Measurements from ENCODE around the gene TNNT3. TPM values are rescaled to one million over a fixed set of nuclear protein-coding genes. Genes with fewer than 3 reads are reported as not detected.

The TNNT3 gene
- total RNA-seq, 1 donor from 2014 or later, result not detected

DNA sequence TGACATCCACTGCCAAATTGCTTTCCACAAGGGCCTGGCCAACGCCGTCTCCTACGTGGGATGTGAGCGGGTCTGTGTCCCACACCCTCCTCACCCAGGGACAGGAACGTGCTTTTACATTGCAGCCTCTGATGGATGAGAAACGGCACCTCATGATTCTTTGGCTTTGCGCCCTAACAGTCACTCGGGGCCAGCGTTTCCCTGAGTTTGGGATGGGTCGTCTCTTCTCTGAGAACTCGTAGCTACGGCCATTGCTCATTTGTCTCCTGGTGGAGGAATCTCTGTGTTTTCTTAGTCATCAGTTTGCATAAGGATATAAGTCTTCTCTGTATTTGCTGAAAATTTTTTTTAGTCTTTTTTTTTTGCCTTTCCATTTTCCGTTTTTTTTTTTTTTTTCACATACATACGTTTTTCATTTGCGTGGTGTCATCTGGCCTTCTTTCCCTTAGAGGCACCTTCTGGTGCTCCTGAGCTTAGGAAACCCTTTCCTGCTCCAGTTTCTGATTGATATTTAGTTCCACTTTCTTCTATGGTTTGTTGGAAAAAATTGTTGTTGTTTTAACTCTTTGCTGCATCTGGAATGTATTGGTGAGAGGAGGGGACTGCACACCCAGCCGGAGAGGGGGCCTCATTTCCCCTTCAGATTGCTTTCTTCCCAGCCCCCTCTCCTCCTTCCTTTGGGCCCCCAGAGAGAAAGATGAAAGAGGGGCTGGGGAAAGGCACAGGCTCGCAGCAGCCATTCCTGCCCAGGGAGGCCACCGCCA is 12.0 kb downstream of the TNNT3 start:
- no peak for DNase-seq (ENCODE audit: low read depth)

DNA sequence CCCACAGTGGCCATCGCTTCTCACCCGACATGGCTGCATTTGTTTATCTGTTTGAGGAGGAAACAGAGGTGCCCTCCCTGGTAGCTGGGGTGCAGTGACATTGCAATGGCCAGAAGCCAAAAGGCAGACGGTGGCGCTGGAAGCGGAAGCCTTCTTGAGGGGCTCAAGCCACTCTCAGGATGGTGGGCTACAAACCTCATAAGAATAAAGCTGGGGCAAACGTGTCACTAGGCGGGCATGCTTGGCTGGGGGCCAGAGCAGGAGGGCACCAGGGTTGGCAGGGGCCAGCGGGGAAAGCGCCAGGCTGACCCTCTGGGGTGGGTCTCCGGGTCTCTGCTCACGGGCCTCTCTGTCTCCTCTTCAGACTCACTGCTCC is 12.6 kb downstream of the TNNT3 start:
- Histone ChIP-seq H3K36me3 (ENCODE audit: control insufficient read depth, insufficient read depth, low read length) (no peaks in the 10 kb centered on the region), H3K27me3 (ENCODE audit: control insufficient read depth, insufficient read depth, low read length) (peaks cover 15% of the 10 kb centered on the region), H3K4me3 (ENCODE audit: low read depth, low read length) (no peak overlapping the region)
- no peak for DNase-seq (ENCODE audit: low read depth)
- TF ChIP-seq, protein P1, sequence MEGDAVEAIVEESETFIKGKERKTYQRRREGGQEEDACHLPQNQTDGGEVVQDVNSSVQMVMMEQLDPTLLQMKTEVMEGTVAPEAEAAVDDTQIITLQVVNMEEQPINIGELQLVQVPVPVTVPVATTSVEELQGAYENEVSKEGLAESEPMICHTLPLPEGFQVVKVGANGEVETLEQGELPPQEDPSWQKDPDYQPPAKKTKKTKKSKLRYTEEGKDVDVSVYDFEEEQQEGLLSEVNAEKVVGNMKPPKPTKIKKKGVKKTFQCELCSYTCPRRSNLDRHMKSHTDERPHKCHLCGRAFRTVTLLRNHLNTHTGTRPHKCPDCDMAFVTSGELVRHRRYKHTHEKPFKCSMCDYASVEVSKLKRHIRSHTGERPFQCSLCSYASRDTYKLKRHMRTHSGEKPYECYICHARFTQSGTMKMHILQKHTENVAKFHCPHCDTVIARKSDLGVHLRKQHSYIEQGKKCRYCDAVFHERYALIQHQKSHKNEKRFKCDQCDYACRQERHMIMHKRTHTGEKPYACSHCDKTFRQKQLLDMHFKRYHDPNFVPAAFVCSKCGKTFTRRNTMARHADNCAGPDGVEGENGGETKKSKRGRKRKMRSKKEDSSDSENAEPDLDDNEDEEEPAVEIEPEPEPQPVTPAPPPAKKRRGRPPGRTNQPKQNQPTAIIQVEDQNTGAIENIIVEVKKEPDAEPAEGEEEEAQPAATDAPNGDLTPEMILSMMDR (IDR thresholded peaks at IDR 0.05; ENCODE audit: insufficient read depth, low read length, poor library complexity, severe bottlenecking), result no peak

More for the DNA sequence above, 12.0 kb downstream of the TNNT3 start:
- TF ChIP-seq, protein P1 (IDR thresholded peaks at IDR 0.05; ENCODE audit: insufficient read depth, low read length, poor library complexity, severe bottlenecking), result no peak
- H3K4me3 ChIP-seq (ENCODE audit: low read depth, low read length), result no peak overlapping the region
- H3K27me3 ChIP-seq (ENCODE audit: control insufficient read depth, insufficient read depth, low read length), result peaks cover 15% of the 10 kb centered on the region
- H3K36me3 ChIP-seq (ENCODE audit: control insufficient read depth, insufficient read depth, low read length), result no peaks in the 10 kb centered on the region

DNA sequence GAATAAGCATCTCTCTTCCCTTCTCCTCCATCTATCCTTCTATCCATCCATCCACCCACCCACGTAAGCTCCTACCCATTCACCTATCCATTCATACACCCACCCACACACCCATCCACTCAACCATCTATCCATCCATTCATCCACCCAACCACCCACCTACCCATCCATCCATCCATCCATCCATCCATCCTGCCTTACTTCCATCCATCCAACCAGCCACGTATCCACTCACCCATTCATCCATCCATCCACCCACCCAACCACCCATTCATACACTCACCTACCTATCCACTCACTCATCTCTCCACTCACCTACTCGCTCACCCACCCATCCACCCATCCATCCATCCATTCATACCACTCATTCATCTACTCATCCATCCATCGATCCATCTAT is 13.2 kb downstream of the TNNT3 start:
- TF ChIP-seq, protein P1 (IDR thresholded peaks at IDR 0.05; ENCODE audit: insufficient read depth, low read length, poor library complexity, severe bottlenecking), result no peak
- DNase-seq (ENCODE audit: low read depth), result no peak
- Histone ChIP-seq H3K4me3 (ENCODE audit: low read depth, low read length) (no peak overlapping the region), H3K36me3 (ENCODE audit: control insufficient read depth, insufficient read depth, low read length) (no peaks in the 10 kb centered on the region), H3K27me3 (ENCODE audit: control insufficient read depth, insufficient read depth, low read length) (peaks cover 15% of the 10 kb centered on the region)

DNA sequence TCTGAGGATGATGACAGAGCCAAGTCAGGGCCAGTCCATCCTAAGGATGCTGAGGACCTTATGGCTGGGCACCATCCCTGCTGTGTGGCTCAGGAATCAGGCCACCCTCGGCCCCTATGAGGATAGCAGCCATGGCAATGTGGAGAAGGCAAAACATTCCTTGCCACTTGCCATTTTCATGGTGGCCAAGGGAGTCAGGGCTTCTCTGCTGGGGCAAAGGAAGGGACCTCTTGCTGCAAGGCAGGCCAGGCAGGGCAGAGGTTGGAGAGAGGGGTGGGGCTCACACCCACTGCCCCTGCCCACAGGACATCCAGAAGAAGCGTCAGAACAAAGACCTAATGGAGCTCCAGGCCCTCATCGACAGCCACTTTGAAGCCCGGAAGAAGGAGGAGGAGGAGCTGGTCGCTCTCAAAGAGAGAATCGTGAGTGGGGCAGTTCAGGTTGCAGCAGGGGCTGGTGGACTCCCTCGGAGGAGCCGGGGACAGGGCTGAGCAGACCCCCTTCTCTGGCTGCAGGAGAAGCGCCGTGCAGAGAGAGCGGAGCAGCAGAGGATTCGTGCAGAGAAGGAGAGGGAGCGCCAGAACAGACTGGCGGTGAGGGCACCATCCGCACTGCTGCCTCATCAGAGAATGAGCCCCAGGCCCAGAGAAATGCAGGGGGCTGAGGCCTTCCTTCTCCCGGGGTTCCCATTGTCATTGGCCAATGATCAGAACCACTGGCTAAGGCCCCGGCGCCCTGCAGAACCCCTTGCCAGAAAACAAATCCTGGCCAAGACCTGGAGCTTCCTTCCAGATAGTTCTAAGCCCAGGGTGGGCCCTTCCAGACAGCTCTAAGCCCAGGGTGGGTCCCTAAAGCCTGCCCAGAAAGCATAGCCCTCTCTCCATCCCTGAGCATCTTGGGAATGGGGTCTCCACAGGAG is 14.2 kb downstream of the TNNT3 start:
- Histone ChIP-seq H3K36me3 (ENCODE audit: control insufficient read depth, insufficient read depth, low read length) (no peaks in the 10 kb centered on the region), H3K4me3 (ENCODE audit: low read depth, low read length) (no peak overlapping the region), H3K27me3 (ENCODE audit: control insufficient read depth, insufficient read depth, low read length) (peaks cover 6% of the 10 kb centered on the region)
- DNase-seq (ENCODE audit: low read depth), result no peak
- TF ChIP-seq, protein P1 (IDR thresholded peaks at IDR 0.05; ENCODE audit: insufficient read depth, low read length, poor library complexity, severe bottlenecking), result no peak

DNA sequence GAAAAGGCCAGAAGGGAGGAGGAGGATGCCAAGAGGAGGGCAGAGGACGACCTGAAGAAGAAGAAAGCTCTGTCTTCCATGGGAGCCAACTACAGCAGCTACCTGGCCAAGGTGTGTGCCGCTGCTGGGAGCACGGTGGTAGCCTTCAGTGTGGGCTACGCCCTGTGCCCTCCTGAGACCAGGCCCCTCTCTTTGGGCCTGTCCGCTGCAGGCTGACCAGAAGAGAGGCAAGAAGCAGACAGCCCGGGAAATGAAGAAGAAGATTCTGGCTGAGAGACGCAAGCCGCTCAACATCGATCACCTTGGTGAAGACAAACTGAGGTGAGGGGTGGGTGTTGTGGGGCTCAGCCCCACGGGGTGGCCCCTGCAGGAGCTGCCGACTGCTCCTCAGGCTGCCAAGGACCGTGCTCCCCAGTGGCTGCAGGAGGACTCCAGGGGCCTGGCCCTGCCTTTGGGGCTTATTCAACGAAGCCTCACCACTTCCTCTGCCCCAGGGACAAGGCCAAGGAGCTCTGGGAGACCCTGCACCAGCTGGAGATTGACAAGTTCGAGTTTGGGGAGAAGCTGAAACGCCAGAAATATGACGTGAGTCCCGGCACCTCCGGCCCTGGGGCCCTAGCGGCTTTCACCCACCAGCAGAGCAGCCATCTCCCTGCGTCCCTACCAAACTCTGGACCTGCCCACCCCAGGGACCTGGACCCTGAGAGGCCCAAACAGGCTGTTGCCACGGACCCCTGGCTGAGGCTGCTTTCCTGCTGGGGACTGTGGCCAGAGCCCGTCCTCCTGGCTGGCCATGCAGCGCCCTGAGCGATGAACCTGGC is 15.0 kb downstream of the TNNT3 start:
- Histone ChIP-seq H3K4me3 (ENCODE audit: low read depth, low read length) (no peak overlapping the region), H3K27me3 (ENCODE audit: control insufficient read depth, insufficient read depth, low read length) (peaks cover 9% of the 10 kb centered on the region), H3K36me3 (ENCODE audit: control insufficient read depth, insufficient read depth, low read length) (no peaks in the 10 kb centered on the region)
- TF ChIP-seq, protein P1 (IDR thresholded peaks at IDR 0.05; ENCODE audit: insufficient read depth, low read length, poor library complexity, severe bottlenecking), result no peak
- no peak for DNase-seq (ENCODE audit: low read depth)
